Measurements from ENCODE around the gene KCNMA1.

Gene KCNMA1

DNA sequence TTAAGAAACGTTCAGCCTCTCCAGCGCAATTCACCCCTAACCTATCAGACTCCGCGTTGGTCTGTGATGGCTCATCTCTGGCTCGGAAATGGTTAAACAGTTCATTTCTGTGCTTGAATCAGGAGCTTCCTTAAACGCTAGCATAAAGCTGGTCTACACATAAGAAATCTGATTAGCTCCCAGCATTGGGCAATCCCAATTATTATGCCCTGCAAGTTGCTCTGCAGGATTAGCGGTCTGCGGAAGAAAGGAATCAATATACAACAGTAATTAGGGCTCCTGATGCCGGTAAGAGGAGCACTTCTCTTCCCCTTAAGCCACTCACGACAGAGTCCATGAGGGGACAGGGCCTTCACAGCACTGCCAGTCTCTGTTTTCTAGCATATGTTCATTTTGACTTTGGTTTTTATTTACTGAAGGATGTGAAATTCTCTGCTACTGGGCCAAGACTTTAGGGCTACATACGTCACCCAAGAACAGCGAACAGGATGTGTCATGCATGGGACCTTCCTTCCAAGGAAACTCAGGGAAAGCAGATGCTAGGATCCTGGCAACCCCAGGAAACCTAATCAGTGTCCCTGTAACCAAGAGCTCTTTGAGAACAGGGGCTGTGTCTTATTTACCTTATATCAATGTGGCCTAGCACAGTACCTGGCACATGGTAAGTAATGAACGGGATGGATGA, 324.4 kb downstream of the KCNMA1 start:
- no peak for DNase-seq

DNA sequence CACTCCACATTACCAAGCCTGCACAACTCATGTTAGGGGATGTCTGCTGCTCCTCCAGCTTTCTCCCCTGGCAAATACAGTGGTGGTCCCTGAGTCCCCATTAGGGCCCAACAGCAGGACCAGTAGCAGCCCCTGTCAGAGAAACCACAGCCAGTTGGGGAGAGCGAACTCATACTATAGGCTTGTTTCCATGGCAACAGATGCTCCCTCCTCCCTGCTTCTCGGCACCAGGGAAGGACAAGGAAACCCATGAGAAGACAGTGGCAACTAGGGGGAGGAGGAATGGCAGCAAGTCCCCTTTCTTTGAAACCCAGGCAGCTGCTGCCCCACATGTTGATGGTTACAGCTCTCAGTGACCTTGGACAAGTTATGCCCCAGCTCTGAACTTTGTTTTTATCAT, 326.4 kb downstream of the KCNMA1 start:
- DNase-seq: no peak

DNA sequence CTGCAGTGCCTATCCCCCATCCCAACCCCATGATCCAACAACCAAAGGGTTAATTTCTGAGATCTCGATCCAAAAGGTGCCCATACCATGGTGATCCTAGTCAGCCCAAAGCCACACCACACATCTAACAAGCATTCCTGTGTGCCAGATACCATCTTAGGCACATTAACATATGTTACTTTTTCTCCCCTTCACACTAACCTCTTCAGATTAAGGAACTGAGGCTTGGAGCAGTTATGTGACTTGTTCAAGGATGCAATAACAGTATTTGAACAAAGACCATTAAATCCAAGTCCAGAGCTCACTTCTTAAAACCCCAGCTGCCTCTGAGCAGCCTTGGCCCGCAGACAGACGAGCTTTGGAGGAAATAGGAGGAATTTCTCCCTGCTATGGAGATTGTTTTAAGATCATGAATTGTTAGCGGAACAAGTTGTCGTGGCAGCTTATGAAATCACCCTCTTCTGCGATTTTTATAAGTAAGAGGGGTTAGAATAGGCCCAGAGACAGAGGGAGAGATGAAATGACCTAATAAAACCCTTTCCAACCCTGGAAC, 327.2 kb downstream of the KCNMA1 start:
- DNase-seq: no peak

DNA sequence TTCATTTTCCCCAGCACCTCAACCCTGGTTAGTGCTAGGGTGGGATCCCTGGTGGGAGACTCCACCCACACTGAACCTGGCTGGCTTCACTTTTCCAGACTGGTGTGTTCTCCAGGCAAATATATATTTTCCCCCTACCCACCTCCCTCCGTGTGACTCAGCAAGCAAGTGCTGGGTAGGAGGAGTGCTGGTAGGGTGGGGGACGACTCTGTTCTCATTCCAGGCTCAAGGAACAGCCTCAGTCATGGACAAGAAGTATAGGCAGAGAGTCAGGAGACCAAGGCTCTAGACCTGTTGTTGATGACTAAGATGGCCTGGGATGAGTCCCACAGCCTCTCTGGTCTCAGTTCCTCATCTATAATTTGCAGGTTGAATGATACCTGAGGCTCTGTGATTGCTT, 328.1 kb downstream of the KCNMA1 start:
- DNase-seq: no peak

DNA sequence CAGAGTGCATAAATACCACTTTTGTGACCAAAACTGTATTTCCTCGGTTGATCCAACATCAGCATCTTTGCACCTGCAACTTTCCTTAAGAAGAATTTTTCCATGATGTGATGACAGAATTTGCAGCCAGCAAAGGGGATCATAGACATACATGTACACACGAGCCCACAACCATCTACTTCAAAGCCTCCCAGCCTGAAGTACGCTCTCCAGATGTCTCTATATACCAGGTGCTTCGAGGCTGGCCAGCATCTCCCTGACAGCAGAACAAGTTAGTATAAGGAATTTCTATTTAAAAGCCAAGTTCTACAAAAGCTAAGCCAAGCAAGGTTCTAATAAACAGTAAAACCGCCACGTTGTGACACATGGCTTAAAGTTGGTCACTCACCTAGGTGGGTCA, 328.5 kb downstream of the KCNMA1 start:
- DNase-seq: no peak

DNA sequence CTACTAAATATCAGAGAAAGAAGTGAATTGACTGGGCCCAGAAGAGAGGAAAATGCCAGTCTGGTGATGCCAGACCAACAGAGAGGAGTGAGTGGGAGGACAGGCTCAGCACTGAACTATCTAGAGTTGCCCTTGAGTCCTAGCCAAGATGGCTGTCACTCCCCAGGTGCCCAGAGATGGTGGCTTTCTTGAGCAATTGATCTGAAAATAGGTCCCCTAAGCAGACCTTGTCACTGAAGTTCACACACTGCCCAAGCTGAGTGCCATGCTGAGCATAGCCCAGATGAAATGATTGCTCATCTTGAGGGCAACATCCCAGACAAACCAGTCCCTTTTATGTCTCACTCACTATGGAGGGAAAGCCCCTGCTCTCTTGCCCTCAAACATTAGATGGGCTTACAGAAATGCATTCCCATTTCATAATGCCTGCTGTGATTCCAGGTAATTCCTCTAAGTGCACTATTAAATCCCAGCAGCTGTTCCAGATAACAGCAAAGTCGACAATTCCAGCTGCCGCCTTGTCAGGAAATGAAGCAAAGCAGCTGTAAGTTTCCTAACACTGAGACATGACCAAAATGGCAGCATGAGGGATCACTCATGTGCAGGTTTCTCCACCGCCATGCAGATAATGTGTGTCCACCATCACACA, 329.4 kb downstream of the KCNMA1 start:
- no peak for DNase-seq

DNA sequence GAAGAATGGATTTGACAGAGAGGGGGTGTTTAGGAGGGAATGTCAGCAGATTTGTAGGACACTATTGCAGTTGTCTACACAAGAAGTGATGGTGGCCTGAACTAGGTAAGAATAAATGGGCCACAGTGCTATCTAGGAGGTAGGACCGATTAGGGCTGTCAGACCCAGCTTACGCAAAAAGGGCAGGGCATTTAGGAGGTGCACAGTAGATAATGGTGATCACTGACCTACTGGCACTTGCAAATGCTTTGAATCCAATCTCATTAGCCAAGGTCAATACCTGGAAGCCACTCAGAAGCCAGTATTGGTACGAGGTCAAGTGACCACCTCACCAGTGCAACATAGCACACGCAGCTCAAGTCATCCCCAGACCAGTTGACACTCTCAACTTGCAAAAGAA, 330.9 kb downstream of the KCNMA1 start:
- no peak for DNase-seq

DNA sequence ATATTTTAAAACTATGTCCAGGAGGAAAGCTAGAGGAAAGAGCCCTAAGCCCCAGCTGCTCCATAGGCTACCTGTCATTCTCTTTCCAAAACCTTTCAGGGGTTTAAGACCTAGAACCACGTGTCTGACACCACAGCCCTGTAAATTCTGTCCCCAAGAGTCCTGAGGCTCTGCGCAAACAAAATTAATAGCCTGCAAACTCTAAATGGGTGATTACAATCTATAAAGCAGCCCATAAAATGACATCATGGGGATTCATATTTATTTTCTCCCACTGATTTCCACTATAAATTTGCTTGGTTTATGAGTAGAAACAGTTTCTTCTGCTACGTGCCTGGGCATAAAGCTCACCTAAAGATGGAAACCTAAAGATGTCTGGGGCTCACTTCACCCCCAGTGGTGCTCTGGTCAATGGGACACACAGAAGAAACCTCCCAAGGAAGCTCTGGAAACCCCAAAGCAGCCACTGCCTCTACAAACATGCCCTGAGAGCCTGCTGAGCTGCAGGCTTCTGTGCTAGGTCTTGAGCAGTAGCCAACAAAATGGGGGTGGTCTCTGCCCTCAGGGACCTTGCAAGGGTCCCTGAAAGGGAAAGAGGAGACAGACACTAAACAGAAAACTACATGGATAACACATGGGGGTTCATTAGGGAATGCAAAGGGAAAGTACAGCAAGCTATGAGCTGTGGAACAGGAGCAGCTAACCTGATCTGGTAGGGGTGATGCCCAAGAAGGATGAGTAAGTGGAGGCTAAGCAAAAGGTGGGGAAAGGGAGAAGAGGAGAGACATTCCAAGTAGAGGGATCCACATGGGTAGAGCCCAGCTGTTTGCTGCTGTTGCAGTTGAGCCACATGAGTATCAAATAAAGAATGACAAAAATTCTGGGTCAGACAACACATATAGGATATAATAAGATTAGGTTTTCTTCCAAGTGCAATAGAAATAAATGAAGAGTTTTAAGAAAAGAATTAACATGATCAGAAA, 331.7 kb downstream of the KCNMA1 start:
- DNase-seq: no peak

DNA sequence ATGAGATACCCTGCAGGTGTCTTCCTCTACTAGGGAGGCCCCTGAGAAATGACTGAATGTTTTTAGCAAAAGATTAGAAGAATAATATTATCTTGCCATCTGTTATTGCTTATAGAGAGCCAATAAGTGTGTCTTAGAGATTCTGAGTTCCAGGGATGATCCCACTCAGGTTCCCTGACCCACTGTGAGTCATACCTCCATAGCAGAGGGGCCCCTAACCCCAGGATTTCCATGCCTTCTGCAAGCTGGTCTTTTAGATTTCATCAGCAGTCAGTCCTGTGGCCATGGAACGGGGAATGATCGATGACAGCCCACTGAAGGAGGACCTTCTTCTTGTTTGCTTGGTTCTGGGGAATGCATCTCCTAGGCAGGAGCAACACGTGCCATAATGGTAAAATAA, 333.4 kb downstream of the KCNMA1 start:
- no peak for DNase-seq

DNA sequence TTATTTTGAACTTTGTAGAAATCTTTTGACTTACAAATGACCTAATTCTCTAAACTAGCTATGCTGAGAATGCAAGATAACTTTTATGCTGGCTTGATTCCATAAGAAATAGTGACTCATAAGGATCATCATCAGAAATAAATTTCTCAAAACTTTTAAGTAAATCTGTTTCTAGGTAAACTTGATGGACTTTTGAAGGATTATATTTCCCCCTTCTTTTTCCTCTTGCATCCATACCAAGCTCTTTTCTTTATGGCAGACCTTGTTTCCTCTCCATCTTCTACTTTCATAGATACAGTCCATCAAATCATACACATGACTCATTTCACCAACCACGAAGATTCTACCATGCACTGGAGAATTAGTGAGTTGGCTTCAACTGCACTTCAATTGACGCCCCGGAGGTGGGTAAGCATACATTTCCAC, 336.3 kb downstream of the KCNMA1 start:
- DNase-seq: no peak

DNA sequence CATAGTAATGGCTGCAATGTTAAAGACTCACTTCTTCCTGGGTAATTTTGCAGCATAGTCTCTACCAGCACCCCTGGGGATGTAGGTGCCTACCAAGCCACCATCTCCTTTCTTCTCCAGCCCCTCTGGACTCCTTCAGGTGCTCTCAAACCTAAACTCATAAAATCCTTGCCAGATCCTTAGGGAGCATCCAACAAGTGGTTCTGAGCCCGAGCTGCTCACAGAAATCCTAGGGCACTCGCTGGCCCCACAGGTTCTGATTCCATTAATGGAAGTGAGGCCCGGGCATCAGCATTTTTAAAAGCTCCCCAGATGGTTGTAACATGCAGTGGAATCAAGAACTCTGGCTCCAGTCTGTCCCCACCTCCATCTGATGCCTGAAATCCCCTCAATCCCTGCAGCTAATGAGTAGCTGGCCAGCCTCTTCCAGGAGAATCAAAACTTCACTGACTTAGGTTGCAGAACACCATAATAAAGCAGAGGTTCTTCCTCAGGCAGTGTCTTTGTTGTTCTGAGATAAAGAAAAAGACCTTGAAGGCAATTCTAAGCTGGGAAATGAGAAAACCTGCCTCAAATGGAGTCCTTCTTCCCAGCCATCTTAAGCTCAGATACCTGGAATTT, 336.8 kb downstream of the KCNMA1 start:
- DNase-seq: no peak

DNA sequence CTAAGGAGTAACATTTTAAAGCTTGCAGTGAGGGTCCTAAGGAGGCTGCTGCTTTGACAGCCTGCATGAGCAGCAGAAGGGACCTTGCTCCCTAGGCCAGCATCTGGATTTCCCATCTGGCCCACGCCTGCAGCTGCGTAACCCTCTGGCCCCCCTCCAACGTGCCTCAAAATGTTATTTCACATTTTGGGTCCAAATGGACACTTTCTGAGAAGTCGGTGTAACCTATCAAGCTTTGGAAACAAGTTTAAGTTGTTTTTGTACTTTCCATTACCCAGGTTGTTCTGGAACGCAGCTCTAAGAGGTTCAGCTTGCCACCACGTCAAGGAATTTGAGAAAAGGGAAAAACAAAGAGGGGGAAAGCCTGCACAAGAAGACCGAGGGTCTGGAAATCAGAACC, 338.3 kb downstream of the KCNMA1 start:
- DNase-seq: no peak

DNA sequence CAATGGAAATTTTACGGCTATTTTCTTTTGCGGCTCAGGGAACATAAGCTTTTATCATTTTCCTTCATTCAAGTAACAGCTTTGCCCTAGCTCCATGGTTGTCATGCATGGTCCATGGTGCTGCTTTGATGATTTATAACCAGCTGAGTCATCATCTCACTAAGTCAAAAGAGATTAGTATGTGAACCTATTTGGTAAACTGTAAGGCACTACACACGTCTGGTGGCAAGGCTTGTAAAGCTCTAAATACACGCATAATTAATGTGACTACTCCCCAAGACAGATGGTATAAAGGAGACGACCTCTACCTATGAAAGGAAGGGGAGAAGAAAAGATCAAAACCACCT, 340.2 kb downstream of the KCNMA1 start:
- no peak for DNase-seq

DNA sequence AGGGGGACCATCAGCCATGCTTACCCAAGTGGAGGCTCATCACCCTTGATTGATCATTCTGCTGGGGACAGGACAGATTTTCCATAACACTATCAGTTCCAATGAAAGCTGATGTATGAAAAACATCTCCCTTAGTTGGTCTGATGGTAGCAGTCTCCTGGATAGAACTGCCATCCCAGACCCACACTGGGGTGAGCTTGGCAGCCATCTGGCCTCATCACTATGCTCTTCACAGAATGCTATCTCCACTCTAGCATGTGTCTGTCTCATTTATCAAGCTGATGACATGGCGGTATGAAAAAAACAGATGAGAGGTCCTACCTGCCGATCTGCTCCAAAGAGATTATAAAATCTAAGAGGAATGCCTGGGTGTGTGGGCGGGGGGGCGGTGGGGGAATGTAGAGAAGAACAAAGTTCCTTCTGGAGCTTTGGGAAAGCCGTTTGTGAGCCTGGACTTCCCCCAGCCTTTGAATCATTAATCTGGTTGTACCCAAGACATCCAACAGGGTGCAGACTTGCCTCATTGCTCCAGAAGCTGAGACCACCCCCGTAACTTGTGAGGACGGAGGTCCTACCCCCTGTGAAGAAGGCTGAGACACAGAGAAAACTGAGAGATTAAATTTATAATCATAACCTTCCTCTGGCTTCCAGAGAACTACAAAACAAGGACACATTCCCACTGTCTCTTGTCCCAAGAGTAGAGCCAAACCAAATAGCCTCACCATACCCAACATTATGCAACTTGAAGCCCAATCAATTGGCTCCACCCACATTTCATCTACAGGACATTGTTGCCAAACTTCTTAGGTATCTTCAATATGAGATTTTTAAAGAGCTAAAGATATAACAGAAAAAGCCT, 340.8 kb downstream of the KCNMA1 start:
- DNase-seq: no peak

DNA sequence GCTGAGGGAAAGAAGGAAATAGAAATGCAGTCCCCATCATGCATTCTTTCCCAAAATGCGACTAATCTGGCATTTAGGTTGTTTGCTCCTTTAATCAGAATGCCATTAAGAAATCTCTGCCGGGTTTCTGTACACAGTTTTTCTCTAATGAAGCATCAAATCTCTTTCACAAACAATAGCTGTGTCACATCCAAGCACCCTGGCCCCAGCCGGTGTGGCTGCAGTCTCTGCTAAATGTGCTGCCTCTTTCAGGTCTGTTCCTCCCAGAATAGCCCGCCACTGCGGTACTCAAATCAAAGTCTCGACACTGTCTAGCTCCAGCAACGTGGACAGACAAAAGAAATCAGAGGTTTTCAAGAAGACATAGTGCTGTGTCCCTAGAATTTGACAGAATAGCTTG, 343.8 kb downstream of the KCNMA1 start:
- DNase-seq: no peak

DNA sequence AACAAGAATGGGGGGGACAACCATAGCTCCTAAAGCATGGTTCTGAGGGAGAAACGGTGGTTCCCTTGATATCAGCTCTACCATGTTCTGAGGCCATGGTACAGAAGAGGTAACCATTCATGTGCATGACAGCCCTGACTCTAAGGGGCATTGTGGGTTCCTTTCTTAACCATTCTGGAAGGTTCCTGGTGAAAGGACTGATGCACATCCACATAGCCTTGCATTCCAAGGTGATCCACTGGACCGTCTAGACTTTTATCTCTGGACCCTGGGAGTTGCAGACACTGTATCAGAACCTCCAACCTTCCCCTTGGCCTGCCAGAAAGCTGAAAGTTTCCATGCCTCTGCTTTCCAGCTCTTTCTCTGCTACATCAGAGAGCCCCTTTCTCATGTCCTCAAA, 344.3 kb downstream of the KCNMA1 start:
- DNase-seq: no peak

DNA sequence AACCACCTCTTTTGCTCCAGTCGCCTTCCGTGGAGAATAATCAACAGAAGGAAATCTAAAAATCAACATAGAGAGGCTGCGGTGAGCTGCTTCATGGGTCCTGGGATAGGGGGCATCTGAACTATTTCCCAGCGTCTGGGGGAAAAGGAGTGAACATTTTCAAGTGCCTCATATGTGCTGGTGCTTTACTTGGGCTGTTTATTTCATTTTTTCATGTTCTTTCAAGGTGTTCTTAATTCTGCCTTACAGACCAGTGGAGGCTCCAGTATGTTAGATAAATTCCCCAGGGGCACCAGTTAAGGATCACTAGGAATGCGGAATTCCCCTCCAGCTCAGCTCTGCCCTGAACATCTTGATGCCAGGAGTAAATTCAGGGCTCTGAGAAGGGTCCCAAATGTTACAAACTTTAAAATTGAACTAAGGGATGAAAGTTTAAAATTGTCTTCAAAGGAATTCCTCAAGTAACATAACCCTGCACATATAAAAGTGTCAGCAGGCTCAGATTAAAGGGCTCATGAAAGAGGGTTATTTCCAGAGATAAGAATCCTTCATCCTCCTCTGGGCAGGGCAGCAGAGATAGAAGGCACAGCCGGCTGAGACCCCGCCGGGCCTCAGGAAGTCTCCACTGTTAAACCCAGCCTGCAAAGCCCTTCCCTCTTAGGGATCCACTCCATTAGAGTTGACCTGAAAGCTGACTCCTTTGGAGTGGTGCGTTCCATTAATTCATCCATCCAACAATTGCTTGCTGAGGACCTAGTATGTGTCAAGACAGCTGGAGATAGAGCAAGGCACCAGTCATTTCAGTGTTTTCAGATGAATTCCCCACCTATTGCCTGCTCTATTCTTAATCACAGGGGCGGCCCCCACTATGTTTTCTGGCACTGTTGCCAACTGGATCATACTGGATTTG, 345.8 kb downstream of the KCNMA1 start:
- no peak for DNase-seq

DNA sequence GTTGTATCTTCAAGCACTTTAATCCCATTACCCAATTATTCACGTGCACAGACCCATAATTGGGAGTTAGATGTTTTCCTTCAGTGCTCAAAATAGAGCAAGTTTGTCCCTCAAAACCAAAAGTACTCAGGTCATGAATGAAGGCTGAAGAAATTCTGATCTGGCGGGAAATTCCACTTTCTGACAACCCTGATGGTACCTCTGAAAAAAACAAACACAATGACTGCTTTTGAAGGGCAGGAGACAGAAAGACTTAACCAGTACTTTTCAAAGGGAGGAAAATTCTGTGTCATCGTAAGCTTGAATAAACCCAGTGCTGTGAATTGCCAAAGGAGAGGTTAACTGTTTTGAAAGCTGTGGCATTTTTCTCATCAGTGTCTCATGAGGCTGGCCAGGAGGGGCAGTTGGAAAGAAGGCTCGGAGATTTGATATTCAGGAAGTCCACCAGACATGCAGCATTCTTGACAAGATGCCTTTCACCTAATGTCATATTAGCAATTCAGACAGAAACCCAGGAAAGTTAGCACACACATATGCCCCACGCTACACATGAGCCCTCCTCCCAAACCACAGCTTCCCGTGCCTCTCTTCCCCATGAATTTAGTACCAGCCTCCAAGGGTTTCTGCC, 347.0 kb downstream of the KCNMA1 start:
- DNase-seq: no peak

DNA sequence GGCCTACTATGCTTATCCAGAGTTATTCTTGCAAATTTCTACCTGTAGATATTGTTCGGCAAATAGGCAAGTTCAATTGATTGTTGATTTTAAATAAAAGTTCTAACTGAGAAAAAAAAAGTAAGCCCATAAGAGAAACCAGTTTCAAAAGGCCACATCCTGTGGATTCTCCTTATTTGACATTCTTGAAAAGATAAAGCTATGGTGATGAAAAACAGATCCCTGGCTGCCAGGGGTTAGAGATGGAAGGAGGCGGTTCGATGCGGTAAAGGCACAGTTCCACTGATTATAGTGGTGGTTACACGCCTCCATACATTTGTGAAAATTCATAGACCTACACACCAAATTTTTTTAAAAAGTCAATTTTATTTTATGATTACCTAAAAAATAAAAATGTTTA, 347.8 kb downstream of the KCNMA1 start:
- no peak for DNase-seq

DNA sequence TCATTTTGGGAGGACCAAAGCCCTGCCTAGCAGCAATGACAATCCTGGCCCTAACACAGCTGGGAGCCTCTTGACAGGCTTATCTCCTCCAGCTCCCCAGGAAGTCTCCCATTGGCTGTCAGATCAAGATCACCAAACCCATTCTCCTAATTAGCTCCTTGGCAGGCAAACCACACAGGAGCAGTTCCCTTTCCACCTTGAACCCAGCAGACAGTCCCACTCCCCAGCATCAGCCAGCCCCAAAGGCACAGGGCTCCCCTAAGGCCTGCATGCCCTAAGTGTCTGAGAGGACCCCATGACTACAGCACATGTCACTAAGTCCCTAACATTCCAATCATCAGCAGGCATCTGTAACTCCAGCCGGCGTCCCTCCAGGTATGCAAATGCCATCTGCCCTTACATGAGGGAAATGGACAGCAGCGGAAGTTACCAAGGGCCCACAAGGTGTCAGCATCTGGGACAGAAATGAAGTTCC, 348.5 kb downstream of the KCNMA1 start:
- no peak for DNase-seq

Data from NCI-H526 treated with DMSO at 0.1 percent for 48 hours (cell line).